Progenitor cell of endocrine pancreas (in vitro differentiated cells): ENCODE data around the gene SPRED2. TPM values are rescaled to one million over a fixed set of nuclear protein-coding genes. Genes with fewer than 3 reads are reported as not detected.

Experiments used
- DNase-seq: peaks from one replicate; pipeline ENCODE4 v3.0.0; 2021; ENCODE audit warnings: low spot score; ENCODE audit not compliant: unreplicated experiment
- H3K27ac Mint-ChIP-seq: 2 replicates; pipeline ENCODE4 v1.8.0; 2021; ENCODE audit warnings: mild to moderate bottlenecking, moderate library complexity, mixed read lengths
- H3K27me3 Mint-ChIP-seq: 2 replicates; pipeline ENCODE4 v1.8.0; 2021; ENCODE audit warnings: mixed read lengths
- H3K36me3 Mint-ChIP-seq: 2 replicates; pipeline ENCODE4 v1.8.0; 2022; ENCODE audit warnings: mixed read lengths; ENCODE audit not compliant: insufficient read depth
- H3K4me1 Mint-ChIP-seq: 2 replicates; pipeline ENCODE4 v1.8.0; 2021; ENCODE audit warnings: low read depth, mixed read lengths
- H3K4me3 Mint-ChIP-seq: 2 replicates; pipeline ENCODE4 v1.8.0; 2021; ENCODE audit warnings: low read depth, mild to moderate bottlenecking, moderate library complexity, mixed read lengths
- H3K9me3 Mint-ChIP-seq: 2 replicates; pipeline ENCODE4 v1.8.0; 2021; ENCODE audit warnings: low read depth, mixed read lengths
- CTCF ChIP-seq: fragments of 200-600 bp; sonication (generic); IDR thresholded peaks from one replicate; pipeline ENCODE4 v1.5.0; 2021; ENCODE audit warnings: antibody characterized with exemption, mild to moderate bottlenecking; ENCODE audit not compliant: unreplicated experiment
- total RNA-seq: library from RNA; stranded (reverse); gene quantifications from 2 replicates; pipeline ENCODE4 v1.2.1, GENCODE V29; 2021

The SPRED2 gene
- total RNA-seq, 1 donor from 2014 or later: 38.6 TPM

GRCh38 chr2:65299246-65299645, 133.2 kb downstream of the SPRED2 start:
- Mint-ChIP-seq H3K27me3 (no peaks in the 10 kb centered on the region), H3K4me1 (peaks cover 28% of the 10 kb centered on the region), H3K4me3 (no peak overlapping the region), H3K9me3 (no peaks in the 10 kb centered on the region), H3K36me3 (peaks cover 1% of the 10 kb centered on the region), H3K27ac (no peak overlapping the region)
- no peak for DNase-seq
- TF ChIP-seq CTCF: no peak

DNA sequence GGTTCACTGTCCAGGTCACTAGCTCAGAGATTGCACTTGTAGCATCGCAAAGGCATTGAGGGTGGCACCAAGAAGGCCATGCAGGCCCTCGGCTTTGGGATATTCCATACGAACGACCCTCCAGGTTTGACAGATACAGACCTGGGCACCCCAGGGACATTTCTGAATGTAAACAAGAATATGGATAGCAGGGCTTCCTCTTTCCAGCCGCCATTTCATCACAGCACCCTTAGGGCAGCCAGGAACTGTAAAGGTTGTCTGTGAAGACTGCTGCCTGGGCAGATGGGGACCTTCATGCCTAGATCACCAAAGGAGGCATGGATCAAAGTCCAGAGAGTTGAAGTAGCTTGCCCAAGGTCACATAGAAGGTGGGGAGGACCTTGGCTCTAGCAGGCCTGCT, 134.3 kb downstream of the SPRED2 start:
- Mint-ChIP-seq H3K27ac (no peak overlapping the region), H3K9me3 (no peaks in the 10 kb centered on the region), H3K4me3 (no peak overlapping the region), H3K27me3 (no peaks in the 10 kb centered on the region), H3K36me3 (peaks cover under 1% of the 10 kb centered on the region), H3K4me1 (peaks cover 28% of the 10 kb centered on the region)
- no peak for DNase-seq
- TF ChIP-seq CTCF: no peak

GRCh38 chr2:65297544-65297943, 134.9 kb downstream of the SPRED2 start:
- Mint-ChIP-seq H3K9me3 (no peaks in the 10 kb centered on the region), H3K4me3 (no peak overlapping the region), H3K27me3 (no peaks in the 10 kb centered on the region), H3K4me1 (peaks cover 28% of the 10 kb centered on the region), H3K27ac (no peak overlapping the region), H3K36me3 (no peaks in the 10 kb centered on the region)
- TF ChIP-seq CTCF: no peak
- no peak for DNase-seq

GRCh38 chr2:65296971-65297370, 135.4 kb downstream of the SPRED2 start:
- H3K27ac Mint-ChIP-seq: no peak overlapping the region
- H3K27me3 Mint-ChIP-seq: no peaks in the 10 kb centered on the region

GRCh38 chr2:65294701-65295100, 137.7 kb downstream of the SPRED2 start:
- Mint-ChIP-seq H3K36me3 (no peaks in the 10 kb centered on the region), H3K27ac (no peak overlapping the region), H3K27me3 (peaks cover 4% of the 10 kb centered on the region), H3K4me1 (peaks cover 10% of the 10 kb centered on the region), H3K4me3 (no peak overlapping the region), H3K9me3 (no peaks in the 10 kb centered on the region)
- no peak for DNase-seq
- TF ChIP-seq CTCF: no peak

More at GRCh38 chr2:65296971-65297370, 135.4 kb downstream of the SPRED2 start:
- Mint-ChIP-seq H3K9me3 (no peaks in the 10 kb centered on the region), H3K4me1 (peaks cover 28% of the 10 kb centered on the region), H3K4me3 (no peak overlapping the region), H3K36me3 (no peaks in the 10 kb centered on the region)
- no peak for TF ChIP-seq CTCF
- DNase-seq: no peak
